Keratinocyte (primary cell): ENCODE results near the gene SEZ6. TPM values are rescaled to one million over a fixed set of nuclear protein-coding genes. Genes with fewer than 3 reads are reported as not detected.

Experiments used
- DNase-seq: peaks from one replicate; pipeline ENCODE4 v3.0.0-alpha.2; 2011; ENCODE audit warnings: low read depth, missing footprints, low spot score
- FAIRE-seq: peaks from 2 replicates; lab custom pipeline; 2011; peaks lifted over from hg19 to GRCh38; lab: Jason Lieb, UNC
- H2AFZ ChIP-seq: 2 replicates; pipeline ENCODE4 v1.6.0; 2012; ENCODE audit warnings: low read length, control low read depth, inconsistent platforms; ENCODE audit not compliant: control insufficient read depth
- H3K27ac ChIP-seq: 2 replicates; pipeline ENCODE4 v1.5.1; 2011; ENCODE audit warnings: low read length; ENCODE audit not compliant: control insufficient read depth, insufficient read depth
- H3K27me3 ChIP-seq: 3 replicates; pipeline ENCODE4 v1.6.0; 2011; ENCODE audit warnings: low read length; ENCODE audit not compliant: control insufficient read depth, insufficient read depth; ENCODE audit errors: extremely low read depth
- H3K36me3 ChIP-seq, 2 experiments: 2 replicates in 1 of 2; 3 replicates in 1 of 2; pipeline ENCODE4 v1.5.1; 2011; ENCODE audit warnings: low read length in 2 of 2, mild to moderate bottlenecking in 1 of 2; ENCODE audit not compliant: control insufficient read depth in 2 of 2, insufficient read depth in 2 of 2; ENCODE audit errors: extremely low read depth in 1 of 2
- H3K4me1 ChIP-seq: 3 replicates; pipeline ENCODE4 v1.5.1; 2011; ENCODE audit warnings: low read length; ENCODE audit not compliant: control insufficient read depth, insufficient read depth; ENCODE audit errors: extremely low read depth
- H3K4me2 ChIP-seq: 3 replicates; pipeline ENCODE4 v1.6.0; 2011; ENCODE audit warnings: low read depth, low read length; ENCODE audit not compliant: control insufficient read depth, insufficient read depth; ENCODE audit errors: extremely low read depth
- H3K4me3 ChIP-seq, 3 experiments: fragments of 200-600 bp in 1 of 3; sonication (generic) in 1 of 3; 2 replicates in 2 of 3; 3 replicates in 1 of 3; pipeline ENCODE4 v1.5.1; 2011 to 2016; ENCODE audit warnings: low read length in 3 of 3, mild to moderate bottlenecking in 3 of 3, control low read depth in 2 of 3, inconsistent platforms in 1 of 3, low read depth in 1 of 3, mixed read lengths in 1 of 3, mixed run types in 1 of 3, moderate library complexity in 1 of 3; ENCODE audit not compliant: control insufficient read depth in 2 of 3, insufficient read depth in 2 of 3; ENCODE audit errors: extremely low read depth in 1 of 3
- H3K79me2 ChIP-seq: 2 replicates; pipeline ENCODE4 v1.6.0; 2012; ENCODE audit warnings: low read length; ENCODE audit not compliant: control insufficient read depth, insufficient read depth
- H3K9ac ChIP-seq: 3 replicates; pipeline ENCODE4 v1.6.0; 2011; ENCODE audit warnings: low read length; ENCODE audit not compliant: control insufficient read depth, insufficient read depth; ENCODE audit errors: extremely low read depth
- H3K9me1 ChIP-seq: 3 replicates; pipeline ENCODE4 v1.6.0; 2011; ENCODE audit warnings: low read length; ENCODE audit not compliant: control insufficient read depth, insufficient read depth; ENCODE audit errors: extremely low read depth
- H3K9me3 ChIP-seq: 2 replicates; pipeline ENCODE4 v1.5.1; 2012; ENCODE audit warnings: low read depth, low read length; ENCODE audit not compliant: control insufficient read depth
- H4K20me1 ChIP-seq: 3 replicates; pipeline ENCODE4 v1.6.0; 2011; ENCODE audit warnings: low read length; ENCODE audit not compliant: control insufficient read depth, insufficient read depth; ENCODE audit errors: extremely low read depth
- EZH2 ChIP-seq: IDR thresholded peaks from one replicate; pipeline ENCODE4 v1.6.1; 2012; ENCODE audit warnings: inconsistent platforms, mild to moderate bottlenecking, low read length, moderate library complexity
- dilution Hi-C: fragments of 300-500 bp; cut with MboI; formaldehyde crosslinking; loops from one replicate; pipeline ENCODE4 v1.7.0; 2020; ENCODE audit warnings: low sequenced_read_pairs; ENCODE audit not compliant: extremely low pct_ligation_motif_present
- polyA plus RNA-seq, 5 experiments: library from polyadenylated mRNA; depleted of rRNA in 3 of 5; stranded (reverse) in 3 of 5; stranded (forward) in 1 of 5; unstranded in 1 of 5; fragments of >200 nt; gene quantifications; 1 replicate in 1 of 5; 2 replicates in 3 of 5; 3 replicates in 1 of 5; pipeline versions ENCODE4 v1.2.1 to v1.2.3, GENCODE V29; 2011 to 2012; ENCODE audit warnings: missing spikeins in 2 of 5, low read depth in 1 of 5, low replicate concordance in 1 of 5
- TF ChIP-seq, protein P1 (sequence below), 3 experiments: IDR thresholded peaks in 1 of 3; conservative IDR thresholded peaks in 1 of 3; optimal IDR thresholded peaks in 1 of 3; 2 replicates in 2 of 3; 3 replicates in 1 of 3; pipeline versions ENCODE3 to v1.5.1; 2011; ENCODE audit warnings: low read length in 3 of 3, mild to moderate bottlenecking in 3 of 3, moderate library complexity in 2 of 3, control low read depth in 1 of 3, inconsistent platforms in 1 of 3; ENCODE audit not compliant: insufficient read depth in 2 of 3; ENCODE audit errors: extremely low read depth in 1 of 3

Gene SEZ6
- polyA plus RNA-seq, 1 donor (not counting 4 experiments of a cell fraction or from before 2014, with no cell fraction given) = not detected

DNA sequence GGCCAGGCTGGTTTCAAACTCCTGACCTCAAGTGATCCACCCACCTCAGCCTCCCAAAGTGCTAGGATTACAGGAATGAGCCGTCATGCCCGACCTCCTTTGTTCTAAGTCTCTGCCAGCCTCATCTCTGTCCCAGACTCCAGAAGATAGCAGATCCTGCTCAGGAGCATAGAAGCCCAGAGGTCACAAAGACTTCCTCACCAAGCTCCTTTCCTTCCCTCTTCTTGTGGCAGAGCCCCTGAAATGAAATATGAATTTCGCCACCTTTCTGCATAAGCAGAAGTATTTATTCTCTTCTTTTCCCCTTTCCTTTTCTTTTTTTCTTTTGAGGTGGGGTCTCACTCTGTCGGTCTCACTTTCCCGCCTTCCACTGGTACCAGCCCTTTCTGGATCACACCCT, 25.7 kb upstream of the SEZ6 start:
- no peaks in the 10 kb centered on the region for H3K9me1 ChIP-seq
- DNase-seq (no peak), FAIRE-seq (no peak)
- no peaks in the 10 kb centered on the region for H3K36me3 ChIP-seq
- H3K27ac ChIP-seq = no peak overlapping the region
- no peaks in the 10 kb centered on the region for H3K79me2 ChIP-seq
- no peak overlapping the region for H2AFZ ChIP-seq
- H4K20me1 ChIP-seq = no peaks in the 10 kb centered on the region
- no peak overlapping the region for H3K4me3 ChIP-seq
- peaks cover 43% of the 10 kb centered on the region for H3K27me3 ChIP-seq
- H3K4me1 ChIP-seq = no peaks in the 10 kb centered on the region
- peaks cover 3% of the 10 kb centered on the region for H3K9me3 ChIP-seq
- H3K4me2 ChIP-seq = no peak overlapping the region
- TF ChIP-seq EZH2 = no peak
- TF ChIP-seq, protein P1, sequence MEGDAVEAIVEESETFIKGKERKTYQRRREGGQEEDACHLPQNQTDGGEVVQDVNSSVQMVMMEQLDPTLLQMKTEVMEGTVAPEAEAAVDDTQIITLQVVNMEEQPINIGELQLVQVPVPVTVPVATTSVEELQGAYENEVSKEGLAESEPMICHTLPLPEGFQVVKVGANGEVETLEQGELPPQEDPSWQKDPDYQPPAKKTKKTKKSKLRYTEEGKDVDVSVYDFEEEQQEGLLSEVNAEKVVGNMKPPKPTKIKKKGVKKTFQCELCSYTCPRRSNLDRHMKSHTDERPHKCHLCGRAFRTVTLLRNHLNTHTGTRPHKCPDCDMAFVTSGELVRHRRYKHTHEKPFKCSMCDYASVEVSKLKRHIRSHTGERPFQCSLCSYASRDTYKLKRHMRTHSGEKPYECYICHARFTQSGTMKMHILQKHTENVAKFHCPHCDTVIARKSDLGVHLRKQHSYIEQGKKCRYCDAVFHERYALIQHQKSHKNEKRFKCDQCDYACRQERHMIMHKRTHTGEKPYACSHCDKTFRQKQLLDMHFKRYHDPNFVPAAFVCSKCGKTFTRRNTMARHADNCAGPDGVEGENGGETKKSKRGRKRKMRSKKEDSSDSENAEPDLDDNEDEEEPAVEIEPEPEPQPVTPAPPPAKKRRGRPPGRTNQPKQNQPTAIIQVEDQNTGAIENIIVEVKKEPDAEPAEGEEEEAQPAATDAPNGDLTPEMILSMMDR (optimal IDR thresholded peaks at IDR 0.05 in 1 of 3, IDR thresholded peaks at IDR 0.05 in 1 of 3, conservative IDR thresholded peaks at IDR 0.05 in 1 of 3; ENCODE audit: extremely low read depth in 1 of 3, insufficient read depth in 2 of 3, low read length in 3 of 3) = no peak
- dilution Hi-C loops = no loop called here
- H3K9ac ChIP-seq = no peak overlapping the region

DNA sequence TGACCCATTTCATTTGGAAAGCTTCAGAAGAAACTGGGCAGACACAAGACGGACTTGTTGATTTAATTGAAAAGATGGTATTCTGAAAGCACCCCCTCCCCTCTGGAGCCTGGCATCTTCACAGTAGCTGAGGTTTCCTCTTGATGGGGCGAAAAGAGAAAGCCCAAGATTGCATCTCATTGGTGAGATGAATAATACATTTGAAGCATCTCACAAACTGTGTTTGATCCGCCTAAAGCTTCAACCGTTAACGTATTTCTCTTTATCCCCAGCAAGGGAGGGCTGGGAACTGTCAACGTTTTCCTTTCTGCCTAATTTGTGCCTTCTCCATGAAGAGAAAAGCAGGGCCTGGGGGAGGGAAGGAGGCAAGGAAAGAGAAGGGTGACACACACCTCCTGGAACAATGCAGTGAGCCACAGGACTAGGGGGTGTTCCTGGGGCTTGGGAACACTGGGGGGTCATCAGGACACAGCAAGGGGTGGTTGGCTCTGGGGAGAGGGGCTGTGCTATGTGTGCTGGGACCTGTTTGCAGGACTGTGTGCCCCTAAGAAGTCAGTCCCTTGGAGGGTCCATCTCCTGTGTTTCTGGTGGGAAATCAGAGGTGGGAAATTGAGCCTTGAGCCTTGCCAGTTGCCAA, 18.6 kb upstream of the SEZ6 start:
- dilution Hi-C loops = no loop called here
- no peaks in the 10 kb centered on the region for H3K36me3 ChIP-seq
- no peak overlapping the region for H2AFZ ChIP-seq
- H3K27ac ChIP-seq = no peak overlapping the region
- no peak overlapping the region for H3K4me2 ChIP-seq
- peaks cover 48% of the 10 kb centered on the region for H3K27me3 ChIP-seq
- H3K79me2 ChIP-seq = no peaks in the 10 kb centered on the region
- H3K4me3 ChIP-seq = no peak overlapping the region
- DNase-seq (no peak), FAIRE-seq (no peak)
- peaks cover 5% of the 10 kb centered on the region for H3K4me1 ChIP-seq
- TF ChIP-seq, protein P1 (optimal IDR thresholded peaks at IDR 0.05 in 1 of 3, IDR thresholded peaks at IDR 0.05 in 1 of 3, conservative IDR thresholded peaks at IDR 0.05 in 1 of 3; ENCODE audit: extremely low read depth in 1 of 3, insufficient read depth in 2 of 3, low read length in 3 of 3) = no peak
- no peak for TF ChIP-seq EZH2
- H3K9me3 ChIP-seq = no peaks in the 10 kb centered on the region
- no peaks in the 10 kb centered on the region for H3K9me1 ChIP-seq
- no peaks in the 10 kb centered on the region for H4K20me1 ChIP-seq
- no peak overlapping the region for H3K9ac ChIP-seq
